Immature natural killer cell (primary cell): Measurements from ENCODE around the gene RHCG. TPM values are rescaled to one million over a fixed set of nuclear protein-coding genes. Genes with fewer than 3 reads are reported as not detected.

Experiments used
- DNase-seq, 3 donors: peaks; one replicate each; pipeline ENCODE4 v3.0.0; 2022; ENCODE audit warnings: mixed read lengths in 1 of 3
- H3K27ac Mint-ChIP-seq, 6 donors: one replicate each; pipeline ENCODE4 v1.8.0; 2020; ENCODE audit warnings: mixed read lengths in 6 of 6, mild to moderate bottlenecking in 5 of 6, inconsistent platforms in 4 of 6, moderate library complexity in 3 of 6
- H3K27me3 Mint-ChIP-seq, 3 donors: one replicate each; pipeline ENCODE4 v1.8.0; 2020 to 2021; ENCODE audit warnings: low read depth in 3 of 3, mild to moderate bottlenecking in 3 of 3, mixed read lengths in 3 of 3, moderate library complexity in 3 of 3, inconsistent platforms in 1 of 3
- H3K36me3 Mint-ChIP-seq, 3 donors: one replicate each; pipeline ENCODE4 v1.8.0; 2020; ENCODE audit warnings: mixed read lengths in 3 of 3, inconsistent platforms in 2 of 3, mild to moderate bottlenecking in 2 of 3
- H3K4me1 Mint-ChIP-seq, 2 donors: one replicate each; pipeline ENCODE4 v1.8.0; 2020; ENCODE audit warnings: inconsistent platforms in 2 of 2, mild to moderate bottlenecking in 2 of 2, mixed read lengths in 2 of 2, moderate library complexity in 1 of 2
- H3K4me3 Mint-ChIP-seq, 5 donors: one replicate each; pipeline ENCODE4 v1.8.0; 2020; ENCODE audit warnings: mild to moderate bottlenecking in 5 of 5, mixed read lengths in 5 of 5, inconsistent platforms in 3 of 5, moderate library complexity in 3 of 5
- H3K9me3 Mint-ChIP-seq, 6 donors: one replicate each; pipeline ENCODE4 v1.8.0; 2020; ENCODE audit warnings: mild to moderate bottlenecking in 6 of 6, mixed read lengths in 6 of 6, inconsistent platforms in 4 of 6, moderate library complexity in 3 of 6
- polyA plus RNA-seq, 3 donors: library from polyadenylated mRNA; unstranded; fragments of 300-500 nt; fragmentation: Illumina TruSeq; gene quantifications; one replicate each; pipeline ENCODE4 v1.2.3, GENCODE V29; 2021

RHCG gene
- polyA plus RNA-seq, 3 donors from 2014 or later: not detected

DNA sequence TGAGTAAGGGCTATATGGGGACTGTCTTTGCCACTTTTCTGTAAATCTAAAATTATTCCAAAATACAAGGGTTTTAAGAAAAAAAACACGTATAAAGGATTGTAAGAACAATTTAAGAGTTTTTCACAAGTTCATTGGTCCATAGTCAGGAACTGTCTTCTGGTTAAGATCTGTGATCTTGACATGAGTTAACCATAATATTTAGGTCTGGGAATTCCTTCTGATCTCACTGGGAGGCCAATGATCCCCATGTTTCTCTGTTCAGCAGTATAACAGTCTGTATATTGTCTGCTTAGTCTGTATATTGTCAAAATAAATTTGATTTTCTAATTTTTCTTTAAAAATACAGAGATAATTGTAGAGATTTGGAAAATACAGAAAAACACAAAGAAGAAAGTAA lies 848 bp upstream of the RHCG start:
- Mint-ChIP-seq H3K9me3 (peaks cover 0 to 1% (median 0%) of the 10 kb centered on the region in 6 donors), H3K27me3 (peaks cover 8 to 18% (median 12%) of the 10 kb centered on the region in 3 donors), H3K4me1 (peaks cover 10 to 27% of the 10 kb centered on the region in 2 donors), H3K27ac (no peak overlapping the region), H3K36me3 (no peaks in the 10 kb centered on the region), H3K4me3 (peak overlapping the region in 1 of 5 donors; percentile 25)
- no peak for DNase-seq

DNA sequence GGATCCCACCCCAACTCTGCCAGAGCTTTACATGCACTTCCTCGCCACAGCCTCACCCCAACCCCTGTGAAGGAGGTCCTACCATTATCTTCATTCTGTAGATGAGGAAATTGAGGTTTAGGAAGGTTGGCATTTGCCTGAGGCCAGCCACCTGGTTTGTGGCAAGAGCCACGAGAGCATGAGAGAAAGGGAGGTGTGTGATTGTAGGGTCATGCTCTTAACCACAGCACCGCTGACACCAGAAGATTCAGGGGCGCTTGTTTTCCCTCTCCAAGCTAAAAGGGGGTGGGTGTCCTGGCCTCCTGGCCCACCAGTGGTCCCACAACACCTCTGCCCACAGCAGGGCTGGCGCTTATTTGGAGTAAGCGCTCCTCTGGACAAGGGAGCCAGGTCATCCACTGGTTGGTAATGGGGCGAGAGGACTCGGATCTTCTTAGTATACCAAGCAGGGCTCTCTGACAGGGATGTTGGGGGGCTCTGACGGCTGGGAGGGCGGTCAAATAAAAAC lies 691 bp downstream of the RHCG start:
- no peak for DNase-seq
- H3K4me3 Mint-ChIP-seq: peak overlapping the region; percentile 29 to 78 (median 54)
- peaks cover 10 to 19% of the 10 kb centered on the region in 2 donors for H3K4me1 Mint-ChIP-seq
- H3K36me3 Mint-ChIP-seq: no peaks in the 10 kb centered on the region
- H3K9me3 Mint-ChIP-seq: peaks cover 0 to 1% (median 0%) of the 10 kb centered on the region in 6 donors
- peaks cover 9 to 17% (median 12%) of the 10 kb centered on the region in 3 donors for H3K27me3 Mint-ChIP-seq
- no peak overlapping the region for H3K27ac Mint-ChIP-seq

GRCh38 chr15:89494941-89495637 lies 1.3 kb downstream of the RHCG start:
- Mint-ChIP-seq H3K36me3 (no peaks in the 10 kb centered on the region), H3K9me3 (peaks cover 0 to 1% (median 0%) of the 10 kb centered on the region in 6 donors), H3K27me3 (peaks cover 8 to 18% (median 14%) of the 10 kb centered on the region in 3 donors), H3K4me1 (peaks cover 10 to 19% of the 10 kb centered on the region in 2 donors), H3K4me3 (peak overlapping the region in 2 of 5 donors; percentile 5 to 57), H3K27ac (no peak overlapping the region)
- DNase-seq: no peak

DNA sequence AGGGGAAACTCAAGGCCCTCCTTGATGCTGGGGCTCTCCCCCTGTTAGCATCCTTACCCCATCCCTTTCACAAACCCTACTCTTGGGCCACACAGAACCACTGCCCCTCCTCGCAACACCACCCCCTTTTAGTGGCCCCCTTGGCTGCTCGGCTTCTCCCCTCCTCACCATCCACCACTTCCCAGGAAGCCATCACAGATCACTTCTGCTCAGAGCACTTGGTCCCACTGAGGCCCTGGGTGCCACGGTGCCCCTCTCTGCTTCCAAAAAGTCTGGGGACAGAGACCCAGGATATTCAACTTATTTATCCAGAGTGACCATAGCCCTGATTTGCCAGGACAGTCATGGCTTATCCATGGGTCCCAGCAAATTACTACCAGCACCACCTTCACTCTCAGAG lies 2.4 kb downstream of the RHCG start:
- DNase-seq: no peak
- Mint-ChIP-seq H3K4me3 (no peak overlapping the region), H3K27me3 (peaks cover 7 to 21% (median 15%) of the 10 kb centered on the region in 3 donors)

DNA sequence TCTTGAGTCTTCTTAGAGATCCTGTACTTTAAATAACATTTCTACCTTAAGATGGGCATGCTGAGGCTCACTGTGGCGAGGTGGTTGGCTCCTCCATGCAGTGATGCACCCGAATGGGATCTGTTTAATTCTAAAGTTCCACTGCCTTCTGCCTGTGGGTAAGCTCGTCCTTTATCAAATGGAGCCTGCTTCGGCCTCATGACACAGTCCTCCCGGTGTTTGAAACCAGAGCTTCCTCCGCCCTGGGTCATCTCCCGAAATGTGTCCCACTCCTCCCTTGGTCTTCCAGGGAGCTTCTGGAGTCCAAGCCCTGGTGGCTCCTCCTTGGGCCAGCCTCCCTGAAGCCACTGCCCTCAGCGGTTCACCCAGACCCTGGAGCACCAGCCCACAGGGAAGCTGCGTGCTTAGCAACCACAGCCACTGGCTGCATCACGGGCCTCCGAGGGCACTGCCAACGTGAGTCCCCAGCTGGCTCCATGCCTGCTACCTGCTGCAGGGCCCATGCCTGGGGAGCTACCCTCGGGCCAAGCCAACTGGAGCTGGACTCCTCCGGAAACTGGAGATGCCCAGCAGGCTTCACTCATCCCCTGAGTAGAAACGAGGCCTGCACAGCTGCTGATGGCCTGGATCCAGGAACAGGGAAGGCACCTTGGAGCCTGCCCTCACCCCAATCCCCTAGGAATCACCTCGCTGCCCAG lies 3.3 kb downstream of the RHCG start:
- Mint-ChIP-seq H3K27me3 (peaks cover 7 to 19% (median 15%) of the 10 kb centered on the region in 3 donors), H3K4me1 (peaks cover 10 to 19% of the 10 kb centered on the region in 2 donors), H3K4me3 (no peak overlapping the region), H3K36me3 (no peaks in the 10 kb centered on the region), H3K27ac (no peak overlapping the region), H3K9me3 (peaks cover 0 to 1% (median 0%) of the 10 kb centered on the region in 6 donors)
- DNase-seq: no peak

More for the DNA sequence above, 2.4 kb downstream of the RHCG start:
- Mint-ChIP-seq H3K4me1 (peaks cover 10 to 19% of the 10 kb centered on the region in 2 donors), H3K27ac (no peak overlapping the region), H3K36me3 (no peaks in the 10 kb centered on the region), H3K9me3 (peaks cover 0 to 1% (median 0%) of the 10 kb centered on the region in 6 donors)

DNA sequence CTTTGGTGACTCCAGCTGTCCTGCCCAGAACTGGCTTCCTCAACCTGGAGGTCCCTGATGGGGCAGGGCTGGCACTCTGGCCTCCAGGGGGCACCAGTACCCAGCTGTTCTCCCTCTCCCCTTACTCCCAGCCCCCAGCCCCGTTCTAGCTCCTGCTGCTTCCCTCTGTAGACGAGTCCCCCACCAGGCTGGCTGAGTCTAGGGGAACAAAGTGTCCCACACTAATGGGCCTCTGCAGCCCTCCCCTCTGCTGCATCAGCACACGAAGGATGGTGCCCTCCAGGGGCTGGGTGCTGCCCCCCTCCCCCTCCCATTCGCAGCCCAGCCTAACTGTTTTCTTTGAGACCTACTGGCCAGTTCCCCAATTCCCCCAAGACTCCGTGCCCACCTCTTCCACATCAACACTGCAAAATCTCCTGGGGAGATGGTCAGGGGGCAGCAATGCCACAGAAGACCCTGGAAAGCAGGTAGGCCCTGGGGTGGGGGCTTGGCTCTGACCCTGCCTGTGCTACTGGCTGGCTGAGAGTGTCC lies 4.2 kb downstream of the RHCG start:
- DNase-seq: no peak
- H3K4me1 Mint-ChIP-seq: peaks cover 10 to 19% of the 10 kb centered on the region in 2 donors
- no peaks in the 10 kb centered on the region for H3K36me3 Mint-ChIP-seq
- H3K9me3 Mint-ChIP-seq: peaks cover 0 to 1% (median 0%) of the 10 kb centered on the region in 6 donors
- H3K4me3 Mint-ChIP-seq: no peak overlapping the region
- H3K27ac Mint-ChIP-seq: no peak overlapping the region
- peaks cover 11 to 17% (median 13%) of the 10 kb centered on the region in 3 donors for H3K27me3 Mint-ChIP-seq

GRCh38 chr15:89490814-89491315 lies 5.5 kb downstream of the RHCG start:
- Mint-ChIP-seq H3K4me1 (peaks cover 11 to 16% of the 10 kb centered on the region in 2 donors), H3K27me3 (peaks cover 11 to 16% (median 15%) of the 10 kb centered on the region in 3 donors), H3K27ac (no peak overlapping the region), H3K36me3 (no peaks in the 10 kb centered on the region), H3K4me3 (no peak overlapping the region), H3K9me3 (peaks cover 0 to 1% (median 0%) of the 10 kb centered on the region in 6 donors)
- DNase-seq: no peak

DNA sequence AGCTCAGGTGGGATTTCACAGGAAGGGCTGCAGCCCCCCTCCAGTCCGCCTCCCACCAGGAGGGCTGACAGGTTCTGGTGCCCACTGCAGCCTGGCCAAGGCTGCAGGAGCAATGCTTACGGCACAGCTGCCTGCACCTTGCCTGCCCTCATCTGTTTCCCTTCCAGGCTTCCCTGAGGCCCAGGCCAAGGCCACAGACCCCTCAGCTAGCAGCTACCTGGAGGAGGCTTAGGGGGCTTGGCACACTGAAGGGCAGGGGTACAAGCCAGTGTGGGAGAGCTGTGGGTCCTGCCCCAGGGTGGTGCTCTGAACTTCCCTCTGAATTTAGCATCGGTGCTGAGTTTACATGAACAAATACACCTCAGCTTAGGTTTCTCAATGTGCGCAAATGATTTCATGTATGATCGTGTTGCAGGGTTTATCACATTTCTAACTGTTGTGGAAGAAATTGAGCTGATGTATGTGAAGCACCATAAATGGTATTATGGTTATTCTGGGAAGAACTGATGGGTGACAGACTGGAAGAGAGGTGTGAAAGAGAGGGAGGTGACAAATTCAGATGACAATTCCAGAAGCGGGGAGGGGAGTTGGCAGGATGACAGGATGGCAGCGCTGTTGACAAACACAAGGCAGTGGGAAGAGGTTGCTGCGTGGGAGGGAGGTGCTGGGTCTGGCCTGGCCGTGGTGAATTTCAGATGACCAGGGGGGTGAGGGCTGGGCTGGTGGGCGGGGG lies 6.1 kb downstream of the RHCG start:
- H3K36me3 Mint-ChIP-seq: no peaks in the 10 kb centered on the region
- peaks cover 10 to 17% (median 15%) of the 10 kb centered on the region in 3 donors for H3K27me3 Mint-ChIP-seq
- H3K9me3 Mint-ChIP-seq: no peaks in the 10 kb centered on the region
- H3K4me3 Mint-ChIP-seq: no peak overlapping the region
- DNase-seq: no peak
- H3K27ac Mint-ChIP-seq: no peak overlapping the region
- H3K4me1 Mint-ChIP-seq: peaks cover 9 to 15% of the 10 kb centered on the region in 2 donors

DNA sequence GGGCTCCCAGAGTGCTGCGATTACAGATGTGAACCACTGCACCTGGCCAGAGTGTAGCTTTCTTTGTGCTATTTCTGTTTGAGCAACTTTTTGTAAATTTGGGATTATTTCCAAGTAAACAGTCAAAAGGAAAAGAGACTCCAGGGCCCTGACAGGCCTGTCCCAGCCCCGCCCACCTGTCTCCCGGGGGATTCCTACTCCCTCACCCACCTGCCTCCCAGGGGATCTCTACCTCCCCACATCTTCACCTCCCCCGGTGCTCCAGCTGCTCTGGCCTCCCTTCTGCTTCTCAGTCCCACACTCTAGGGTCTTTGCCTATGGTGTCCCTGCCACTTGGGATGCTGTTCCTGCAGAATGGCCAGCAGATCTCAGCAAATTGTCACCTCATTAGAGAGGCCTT lies 7.0 kb downstream of the RHCG start:
- no peak overlapping the region for H3K4me3 Mint-ChIP-seq
- DNase-seq: no peak
- H3K9me3 Mint-ChIP-seq: no peaks in the 10 kb centered on the region
- no peak overlapping the region for H3K27ac Mint-ChIP-seq
- H3K4me1 Mint-ChIP-seq: peaks cover 7 to 13% of the 10 kb centered on the region in 2 donors
- H3K27me3 Mint-ChIP-seq: peaks cover 10 to 17% (median 15%) of the 10 kb centered on the region in 3 donors
- H3K36me3 Mint-ChIP-seq: no peaks in the 10 kb centered on the region

DNA sequence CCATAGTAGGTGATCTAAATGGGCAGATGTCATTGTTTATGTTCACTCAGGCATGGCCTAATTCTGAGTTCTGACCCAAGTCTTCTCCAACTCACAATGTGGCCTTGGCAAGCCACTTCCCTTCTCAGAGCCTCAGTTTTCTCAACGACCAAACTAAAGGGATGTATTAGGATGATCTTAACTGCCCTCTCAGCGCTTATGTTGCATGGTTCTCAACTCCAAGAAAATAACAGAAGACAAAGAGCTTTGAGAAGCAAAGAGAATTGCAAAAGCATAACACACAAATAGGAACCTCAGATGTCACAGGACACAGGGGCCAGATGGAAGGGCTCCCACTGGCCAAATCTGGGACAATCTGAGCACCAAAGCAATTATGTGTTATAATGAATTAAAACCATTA lies 8.6 kb downstream of the RHCG start:
- DNase-seq: no peak
- Mint-ChIP-seq H3K9me3 (no peaks in the 10 kb centered on the region), H3K27ac (no peak overlapping the region), H3K27me3 (peaks cover 10 to 17% (median 16%) of the 10 kb centered on the region in 3 donors), H3K36me3 (no peaks in the 10 kb centered on the region), H3K4me1 (peaks cover 7 to 13% of the 10 kb centered on the region in 2 donors), H3K4me3 (no peak overlapping the region)

DNA sequence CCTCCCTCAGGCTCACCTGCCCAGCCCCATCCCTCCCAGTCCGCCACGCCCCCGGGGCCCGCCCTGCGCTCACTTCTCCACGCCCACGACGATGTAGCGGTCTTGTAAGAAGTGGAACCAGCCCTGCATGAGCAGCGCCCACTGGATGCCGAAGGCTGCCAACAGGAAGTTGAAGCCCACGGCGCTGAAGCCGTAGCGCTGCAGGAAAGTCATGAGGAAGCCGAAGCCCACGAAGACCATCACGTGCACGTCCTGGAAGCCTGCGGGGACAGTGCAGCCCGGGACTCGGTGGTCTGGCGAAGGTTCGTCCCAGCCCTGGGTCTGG lies 9.7 kb downstream of the RHCG start:
- Mint-ChIP-seq H3K36me3 (no peaks in the 10 kb centered on the region), H3K4me1 (peaks cover 7 to 13% of the 10 kb centered on the region in 2 donors), H3K27ac (no peak overlapping the region), H3K9me3 (no peaks in the 10 kb centered on the region), H3K4me3 (peak overlapping the region in 4 of 5 donors; percentile 50 to 77 (median 58)), H3K27me3 (peaks cover 10 to 17% (median 16%) of the 10 kb centered on the region in 3 donors)
- DNase-seq: peak in 2 of 3 donors; percentile 7 to 19

DNA sequence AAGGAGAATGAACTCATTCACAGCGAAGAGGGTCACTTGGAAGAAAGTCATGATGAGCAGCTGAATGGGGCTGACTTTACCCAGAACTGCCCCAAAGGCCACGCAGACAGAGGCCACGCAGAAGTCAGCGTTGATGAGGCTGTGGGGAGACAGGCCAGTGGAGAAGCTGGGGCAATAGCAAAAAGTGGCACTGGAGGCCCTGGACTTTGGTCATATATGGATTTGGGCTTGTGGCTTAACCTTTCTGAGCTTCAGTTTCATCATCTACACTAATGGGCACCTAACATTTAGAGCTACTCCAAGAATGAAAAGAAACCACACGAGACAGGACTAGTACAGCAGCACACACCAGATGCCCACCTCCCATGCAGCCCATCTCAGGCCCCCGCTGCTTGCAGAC lies 13.3 kb downstream of the RHCG start:
- H3K36me3 Mint-ChIP-seq: no peaks in the 10 kb centered on the region
- DNase-seq: no peak
- H3K4me1 Mint-ChIP-seq: peaks cover 7 to 13% of the 10 kb centered on the region in 2 donors
- no peak overlapping the region for H3K27ac Mint-ChIP-seq
- H3K4me3 Mint-ChIP-seq: no peak overlapping the region
- H3K9me3 Mint-ChIP-seq: no peaks in the 10 kb centered on the region
- peaks cover 7 to 24% (median 14%) of the 10 kb centered on the region in 3 donors for H3K27me3 Mint-ChIP-seq

DNA sequence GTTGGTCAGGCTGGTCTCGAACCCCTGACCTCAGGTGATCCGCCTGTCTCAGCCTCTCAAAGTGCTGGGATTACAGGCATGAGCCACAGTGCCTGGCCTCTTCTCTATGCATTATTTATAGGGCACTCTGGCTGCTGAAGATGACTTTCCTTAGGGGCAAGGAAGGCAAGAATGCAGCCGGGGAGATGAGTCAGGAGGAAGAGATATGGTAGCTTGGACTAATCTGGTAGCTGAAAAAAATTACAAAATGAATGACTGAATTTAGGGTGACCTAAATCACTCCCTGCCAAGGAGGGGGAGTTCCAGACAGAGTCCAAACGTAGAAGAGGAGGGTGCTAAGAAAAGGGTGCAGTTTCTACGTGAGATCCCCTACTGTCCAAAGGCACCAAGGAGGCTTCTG lies 14.2 kb downstream of the RHCG start:
- Mint-ChIP-seq H3K9me3 (no peaks in the 10 kb centered on the region), H3K4me3 (no peak overlapping the region), H3K4me1 (peaks cover 7 to 13% of the 10 kb centered on the region in 2 donors), H3K27me3 (peaks cover 7 to 20% (median 8%) of the 10 kb centered on the region in 3 donors), H3K27ac (no peak overlapping the region), H3K36me3 (no peaks in the 10 kb centered on the region)
- DNase-seq: no peak
